Endothelial cell of umbilical vein (primary cell): ENCODE data around the gene CHI3L1. TPM values are rescaled to one million over a fixed set of nuclear protein-coding genes. Genes with fewer than 3 reads are reported as not detected.

Experiments
- BruUV-seq: library from RNA; stranded (reverse); fragments of 400-500 nt; replicated peaks from 2 replicates; lab custom pipeline; 2021; lab: Mats Ljungman, UMichigan
- CTCF ChIA-PET: fragments of 300-600, 350-600 bp; sonication (Branson Sonifier 250); formaldehyde crosslinking; loops from one replicate; lab custom pipeline; 2021; ENCODE audit warnings: antibody characterized with exemption, inconsistent platforms; lab: Charles Lee
- POLR2A ChIA-PET: fragments of 300-600, 350-600 bp; sonication (Branson Sonifier 250); formaldehyde crosslinking; loops from one replicate; lab custom pipeline; 2021; ENCODE audit warnings: antibody characterized with exemption, inconsistent platforms; lab: Charles Lee
- DNase-seq: peaks from one replicate; pipeline ENCODE4 v3.0.0-alpha.2; 2011; ENCODE audit warnings: low read depth, low spot score
- FAIRE-seq: peaks from 2 replicates; lab custom pipeline; 2011; peaks lifted over from hg19 to GRCh38; lab: Jason Lieb, UNC
- H2AFZ ChIP-seq: 2 replicates; pipeline ENCODE4 v1.6.0; 2012; ENCODE audit warnings: low read depth, low read length, control low read depth, inconsistent platforms
- H3K27ac ChIP-seq: 2 replicates; pipeline ENCODE4 v1.5.1; 2011; ENCODE audit warnings: low read depth, mild to moderate bottlenecking, control low read depth, low read length, moderate library complexity; ENCODE audit not compliant: insufficient read depth
- H3K27me3 ChIP-seq, 2 experiments: 2 replicates each; pipeline versions ENCODE4 v1.6.0 to v1.6.1; 2011; ENCODE audit warnings: low read length in 2 of 2, mixed read lengths in 1 of 2; ENCODE audit not compliant: control insufficient read depth in 2 of 2, insufficient read depth in 2 of 2
- H3K36me3 ChIP-seq, 2 experiments: 2 replicates in 1 of 2; 3 replicates in 1 of 2; pipeline ENCODE4 v1.5.1; 2011; ENCODE audit warnings: low read length in 2 of 2, mild to moderate bottlenecking in 1 of 2, moderate library complexity in 1 of 2; ENCODE audit not compliant: control insufficient read depth in 2 of 2, insufficient read depth in 2 of 2; ENCODE audit errors: extremely low read depth in 1 of 2
- H3K4me1 ChIP-seq: 3 replicates; pipeline ENCODE4 v1.5.1; 2011; ENCODE audit warnings: mild to moderate bottlenecking, low read length; ENCODE audit not compliant: control insufficient read depth, insufficient read depth; ENCODE audit errors: extremely low read depth
- H3K4me2 ChIP-seq: 2 replicates; pipeline ENCODE4 v1.6.1; 2011; ENCODE audit warnings: low read length, control low read depth, mixed read lengths; ENCODE audit not compliant: insufficient read depth
- H3K4me3 ChIP-seq, 3 experiments: fragments of 200-600 bp in 1 of 3; sonication (generic), shearing (Covaris generic) in 1 of 3; replicated peaks in 1 of 3; 2 replicates each; pipeline ENCODE4 v1.5.1; 2011 to 2016; ENCODE audit warnings: control low read depth in 3 of 3, low read length in 3 of 3, mild to moderate bottlenecking in 2 of 3, inconsistent platforms in 1 of 3, low read depth in 1 of 3, moderate library complexity in 1 of 3; ENCODE audit not compliant: insufficient read depth in 1 of 3
- H3K79me2 ChIP-seq: 2 replicates; pipeline ENCODE4 v1.6.0; 2012; ENCODE audit warnings: low read length, inconsistent platforms; ENCODE audit not compliant: control insufficient read depth, insufficient read depth
- H3K9ac ChIP-seq: replicated peaks from 2 replicates; pipeline ENCODE3; 2011; ENCODE audit warnings: low read length, control low read depth; ENCODE audit not compliant: insufficient read depth; ENCODE audit errors: extremely low read depth
- H3K9me1 ChIP-seq: replicated peaks from 3 replicates; pipeline ENCODE4 v1.6.0; 2011; ENCODE audit warnings: mild to moderate bottlenecking, low read length; ENCODE audit not compliant: control insufficient read depth, insufficient read depth; ENCODE audit errors: extremely low read depth
- H3K9me3 ChIP-seq: replicated peaks from 2 replicates; pipeline ENCODE4 v1.5.1; 2012; ENCODE audit warnings: low read length, inconsistent platforms; ENCODE audit not compliant: control insufficient read depth, insufficient read depth
- H4K20me1 ChIP-seq: replicated peaks from 2 replicates; pipeline ENCODE3; 2011; ENCODE audit warnings: mild to moderate bottlenecking, low read length; ENCODE audit not compliant: control insufficient read depth, insufficient read depth; ENCODE audit errors: extremely low read depth
- GATA2 ChIP-seq: IDR thresholded peaks from 2 replicates; pipeline ENCODE4 v1.7.0; 2011; ENCODE audit warnings: low read depth, mild to moderate bottlenecking, moderate library complexity, mixed read lengths, low read length; ENCODE audit not compliant: insufficient read length, insufficient read depth
- MYC ChIP-seq: IDR thresholded peaks from one replicate; pipeline ENCODE4 v1.6.1; 2011; ENCODE audit warnings: mild to moderate bottlenecking, low read depth, low read length
- POLR2A ChIP-seq: IDR thresholded peaks from 2 replicates; pipeline ENCODE4 v1.6.1; 2012; ENCODE audit warnings: low read depth, mild to moderate bottlenecking, control low read depth, low read length
- POLR2AphosphoS5 ChIP-seq: IDR thresholded peaks from 2 replicates; pipeline ENCODE4 v1.6.1; 2012; ENCODE audit warnings: low read depth, mild to moderate bottlenecking, control low read depth, low read length, moderate library complexity; ENCODE audit not compliant: insufficient read depth
- dilution Hi-C: fragments of 300-500 bp; cut with MboI; formaldehyde crosslinking; loops from one replicate; pipeline ENCODE4 v1.15.0; 2019; ENCODE audit warnings: low sequenced_read_pairs; ENCODE audit not compliant: extremely low pct_ligation_motif_present
- intact Hi-C: fragments of 100-400 bp; cut with micrococcal nuclease; formaldehyde crosslinking; loops from one replicate; pipeline ENCODE4 v1.10.0; 2022
- polyA plus RNA-seq, 4 experiments: library from polyadenylated mRNA; depleted of rRNA in 3 of 4; stranded (reverse) in 3 of 4; unstranded in 1 of 4; fragments of >200 nt; gene quantifications; 2 replicates each; pipeline versions ENCODE4 v1.2.1 to v1.2.3, GENCODE V29; 2011 to 2012; ENCODE audit warnings: missing spikeins in 1 of 4
- total RNA-seq: library from RNA; stranded (reverse); gene quantifications from 2 replicates; pipeline ENCODE4 v1.2.3, GENCODE V29; 2021
- TF ChIP-seq, protein P1 (sequence below), 2 donors: IDR thresholded peaks; 1 replicate in 1 of 2; 2 replicates in 1 of 2; pipeline ENCODE4 v1.5.1; 2011; ENCODE audit warnings: low read length in 2 of 2, mild to moderate bottlenecking in 2 of 2, moderate library complexity in 2 of 2, control low read depth in 1 of 2, inconsistent platforms in 1 of 2, low read depth in 1 of 2; ENCODE audit not compliant: insufficient read depth in 1 of 2; ENCODE audit errors: extremely low read depth in 1 of 2

Gene CHI3L1
- total and polyA plus RNA-seq, 2 donors (not counting 3 experiments of a cell fraction or from before 2014, with no cell fraction given), result not detected

DNA sequence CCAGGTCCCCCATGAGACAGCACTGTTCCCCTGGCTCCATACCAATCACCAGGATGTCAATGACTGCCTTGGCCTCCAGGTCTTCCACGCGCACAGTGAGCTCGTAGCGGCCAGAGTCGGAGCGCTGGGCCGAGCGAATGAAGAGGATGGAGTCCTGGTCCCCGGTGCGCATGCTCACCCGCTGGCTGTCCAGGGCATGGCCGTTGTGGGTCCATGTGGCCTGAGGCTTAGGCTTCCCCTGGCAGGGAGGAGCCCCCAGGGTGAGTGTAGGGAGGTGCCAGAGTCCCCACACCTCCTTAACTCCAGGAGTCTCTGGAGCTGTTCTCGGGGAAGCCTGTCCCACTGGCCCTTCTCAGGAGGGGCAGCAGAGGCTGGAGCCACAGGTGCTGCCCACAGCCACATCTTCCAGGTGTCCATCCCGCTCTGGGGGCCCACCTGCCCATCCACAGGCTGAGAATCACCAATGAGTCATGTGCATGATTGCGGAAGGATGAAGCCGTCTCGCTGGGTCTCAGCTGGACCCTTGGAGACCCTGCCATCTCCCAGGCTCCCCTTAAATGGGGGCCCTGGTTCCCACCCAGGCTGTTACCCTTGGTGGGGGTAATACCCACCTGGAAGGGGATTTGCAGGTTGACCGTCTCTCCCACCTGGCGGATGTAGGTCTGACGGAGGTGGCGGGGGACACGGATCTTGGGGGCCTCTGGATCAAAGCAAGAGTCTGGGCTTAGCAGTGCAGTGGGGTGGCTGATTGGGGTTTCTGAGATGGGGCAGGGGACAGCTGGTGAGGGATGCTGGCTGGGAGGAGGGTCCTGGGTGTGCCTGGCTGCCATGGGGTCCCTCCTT lies 14.9 kb downstream of the CHI3L1 start:
- H4K20me1 ChIP-seq, result no peaks in the 10 kb centered on the region
- H3K4me3 ChIP-seq, result no peak overlapping the region
- no peaks in the 10 kb centered on the region for H3K9me1 ChIP-seq
- no peaks in the 10 kb centered on the region for H3K9me3 ChIP-seq
- no peak overlapping the region for H3K9ac ChIP-seq
- no peaks in the 10 kb centered on the region for H3K4me1 ChIP-seq
- no peak for DNase-seq
- H3K27ac ChIP-seq, result no peak overlapping the region
- TF ChIP-seq POLR2AphosphoS5 (no peak), POLR2A (no peak), MYC (no peak), GATA2 (no peak)
- TF ChIP-seq, protein P1, sequence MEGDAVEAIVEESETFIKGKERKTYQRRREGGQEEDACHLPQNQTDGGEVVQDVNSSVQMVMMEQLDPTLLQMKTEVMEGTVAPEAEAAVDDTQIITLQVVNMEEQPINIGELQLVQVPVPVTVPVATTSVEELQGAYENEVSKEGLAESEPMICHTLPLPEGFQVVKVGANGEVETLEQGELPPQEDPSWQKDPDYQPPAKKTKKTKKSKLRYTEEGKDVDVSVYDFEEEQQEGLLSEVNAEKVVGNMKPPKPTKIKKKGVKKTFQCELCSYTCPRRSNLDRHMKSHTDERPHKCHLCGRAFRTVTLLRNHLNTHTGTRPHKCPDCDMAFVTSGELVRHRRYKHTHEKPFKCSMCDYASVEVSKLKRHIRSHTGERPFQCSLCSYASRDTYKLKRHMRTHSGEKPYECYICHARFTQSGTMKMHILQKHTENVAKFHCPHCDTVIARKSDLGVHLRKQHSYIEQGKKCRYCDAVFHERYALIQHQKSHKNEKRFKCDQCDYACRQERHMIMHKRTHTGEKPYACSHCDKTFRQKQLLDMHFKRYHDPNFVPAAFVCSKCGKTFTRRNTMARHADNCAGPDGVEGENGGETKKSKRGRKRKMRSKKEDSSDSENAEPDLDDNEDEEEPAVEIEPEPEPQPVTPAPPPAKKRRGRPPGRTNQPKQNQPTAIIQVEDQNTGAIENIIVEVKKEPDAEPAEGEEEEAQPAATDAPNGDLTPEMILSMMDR (IDR thresholded peaks at IDR 0.05; ENCODE audit: extremely low read depth in 1 of 2, insufficient read depth in 1 of 2, low read depth in 1 of 2, low read length in 2 of 2), result no peak
- dilution Hi-C loops (no loop called here), intact Hi-C loops (loop anchor here (1.0 kb wide), 3 partner anchors 45 to 132 kb away; no protein-coding TSS in a partner anchor)
- H3K79me2 ChIP-seq, result no peaks in the 10 kb centered on the region
- no peak for FAIRE-seq
- H3K27me3 ChIP-seq, result no peaks in the 10 kb centered on the region
- H3K36me3 ChIP-seq, result no peaks in the 10 kb centered on the region
- H3K4me2 ChIP-seq, result no peak overlapping the region
- BruUV-seq, result no TSS peak
- ChIA-PET CTCF (interaction anchor here (0.9 to 6.6 kb wide), 28 partner anchors 10 to 132 kb away, joined by 3 to 317 read pairs (median 8); partner anchors contain the start of gene ADORA1), POLR2A (no interaction called here)
- no peak overlapping the region for H2AFZ ChIP-seq
